CD4-positive, alpha-beta T cell treated with Interleukin-15 for 1 hour (primary cell): ENCODE measurements around the gene RAI1.

Experiments
- DNase-seq: peaks from one replicate; pipeline ENCODE4 v3.0.0-alpha.2; 2020

RAI1 gene

GRCh38 chr17:17852930-17853329, 171.7 kb downstream of the RAI1 start:
- no peak for DNase-seq

DNA sequence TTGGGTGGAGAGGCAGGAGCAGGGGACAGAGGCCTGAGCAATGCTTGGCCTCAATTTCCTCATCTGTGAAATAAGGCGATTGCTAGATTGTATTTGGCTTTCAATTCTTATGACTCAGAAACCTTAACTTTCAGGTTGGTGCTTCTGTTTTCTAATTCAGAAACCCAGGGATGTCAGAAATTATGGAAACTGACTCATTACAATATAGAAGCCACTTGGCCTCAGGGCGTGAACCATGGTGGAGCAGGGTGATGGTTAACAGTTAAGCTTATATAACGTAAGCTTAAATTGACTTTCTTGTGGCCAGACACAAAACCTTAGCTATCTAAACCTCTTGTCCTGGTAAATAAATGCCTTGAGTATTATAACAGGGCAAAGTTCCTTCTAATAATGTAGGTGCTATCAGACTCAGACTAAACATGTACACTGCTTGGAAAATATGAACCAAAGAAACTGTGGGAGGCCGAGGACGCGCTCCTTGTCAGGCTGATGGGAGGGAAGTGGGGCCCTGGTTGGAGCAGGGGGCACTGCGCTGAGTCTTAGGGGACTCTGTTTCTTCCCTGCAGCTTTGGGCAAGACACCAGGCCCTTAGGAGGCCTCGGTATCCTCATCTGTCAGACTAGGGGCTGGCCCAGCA, 172.7 kb downstream of the RAI1 start:
- DNase-seq, result no peak

- DNase-seq, result no peak
Observed at GRCh38 chr17:17855976-17856375, 174.7 kb downstream of the RAI1 start.

GRCh38 chr17:17856386-17856785, 175.1 kb downstream of the RAI1 start:
- no peak for DNase-seq

DNA sequence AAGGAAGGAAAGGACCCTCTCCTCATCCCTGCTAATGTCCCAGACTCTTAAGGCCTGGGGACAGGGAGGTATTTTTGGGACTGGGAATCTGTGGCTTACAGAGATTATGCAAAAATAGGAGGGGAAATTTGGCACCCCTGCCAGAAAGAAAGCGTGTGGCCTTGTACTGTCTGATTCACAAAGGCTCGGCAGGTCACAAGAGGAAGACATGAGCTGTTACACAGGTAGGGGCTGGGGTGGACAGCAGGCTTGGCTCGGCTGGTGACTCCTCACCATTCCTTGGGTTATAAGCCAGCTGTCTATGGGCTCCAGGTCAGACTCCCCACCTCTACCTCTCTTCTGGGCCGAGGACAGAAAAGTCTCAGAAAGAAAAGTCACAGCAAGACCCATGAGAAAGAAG, 176.2 kb downstream of the RAI1 start:
- no peak for DNase-seq

DNA sequence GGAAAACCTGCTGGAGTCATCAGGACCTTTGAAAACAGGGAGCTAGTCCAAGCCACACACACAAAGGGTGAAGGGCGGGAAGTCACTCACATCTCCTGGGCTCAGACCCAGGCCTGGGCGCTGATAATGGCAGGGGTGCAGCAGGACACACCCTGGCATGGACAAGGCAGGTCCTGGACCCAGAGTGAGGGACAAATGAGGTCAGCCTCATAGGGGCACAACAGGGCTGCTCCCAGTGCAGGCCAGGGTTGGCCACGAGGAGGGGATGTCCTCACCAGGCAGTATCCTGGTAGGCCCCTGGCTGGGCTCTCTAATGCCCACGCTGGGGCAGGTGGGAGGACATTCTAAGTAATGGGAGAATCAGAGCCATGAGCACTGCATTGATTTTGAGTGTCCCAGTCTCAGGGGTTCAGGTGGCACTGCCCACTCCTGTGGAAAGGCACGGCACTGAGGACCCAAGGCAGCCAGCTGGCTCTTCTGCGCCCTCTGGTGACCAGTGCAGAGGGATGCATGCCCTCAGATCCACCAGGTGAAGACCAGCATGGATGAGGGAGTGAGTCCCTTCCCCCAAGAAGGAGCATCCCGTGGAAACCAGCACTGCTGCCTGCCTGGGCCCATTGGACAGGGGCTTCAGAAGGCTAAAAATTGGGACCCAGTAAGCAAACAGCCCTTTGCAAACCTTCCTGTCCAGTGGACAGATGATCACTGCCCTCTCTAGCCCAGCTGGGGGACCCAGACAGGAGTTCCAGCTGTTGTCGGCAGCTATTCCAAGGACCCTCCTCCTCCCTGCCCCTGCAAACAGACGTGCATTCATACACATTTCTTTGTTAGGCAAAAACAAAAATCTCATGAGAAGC, 178.9 kb downstream of the RAI1 start:
- DNase-seq, result peak; percentile 72

- no peak for DNase-seq
Observed at GRCh38 chr17:17860766-17861107, 179.5 kb downstream of the RAI1 start.
